COLO668 (cell line): ENCODE data around the gene KDM1A.
A peak's percentile ranks its signal among the peaks of the same experiment; 100 is the strongest.
"Not testable (repeated sequence)": the region's sequence is repeated elsewhere in the genome, so short reads cannot be mapped to it uniquely, and the experiment has no call there.

ENCODE experiments used
- DNase-seq: peaks from one replicate; lab custom pipeline; 2025; ENCODE audit not compliant: unreplicated experiment; lab: John Stamatoyannopoulos, UW

Gene KDM1A

GRCh38 chr1:23010025-23010424 lies 9.2 kb upstream of the KDM1A start:
- DNase-seq, result not testable (repeated sequence)

GRCh38 chr1:23013657-23014056 lies 5.6 kb upstream of the KDM1A start:
- DNase-seq, result peak; percentile 94

- DNase-seq, result no peak
Measured at GRCh38 chr1:23018661-23019093, 591 bp upstream of the KDM1A start.

- DNase-seq, result peak; percentile 72
Measured at GRCh38 chr1:23019863-23020625, 776 bp downstream of the KDM1A start.

GRCh38 chr1:23020706-23021405 lies 1.6 kb downstream of the KDM1A start:
- peak; percentile 25 for DNase-seq

GRCh38 chr1:23021834-23022233 lies 2.6 kb downstream of the KDM1A start:
- DNase-seq, result no peak

- no peak for DNase-seq
Measured at GRCh38 chr1:23023174-23023845, 4.0 kb downstream of the KDM1A start.

- no peak for DNase-seq
Measured at GRCh38 chr1:23026568-23026967, 7.3 kb downstream of the KDM1A start.

- DNase-seq, result no peak
Measured at GRCh38 chr1:23027352-23027907, 8.2 kb downstream of the KDM1A start.

GRCh38 chr1:23029337-23029736 lies 10.1 kb downstream of the KDM1A start:
- DNase-seq, result no peak

- no peak for DNase-seq
Measured at GRCh38 chr1:23035823-23036452, 16.7 kb downstream of the KDM1A start.

- no peak for DNase-seq
Measured at GRCh38 chr1:23037081-23037740, 17.9 kb downstream of the KDM1A start.

- no peak for DNase-seq
Measured at GRCh38 chr1:23039308-23039826, 20.1 kb downstream of the KDM1A start.

GRCh38 chr1:23040509-23040908 lies 21.2 kb downstream of the KDM1A start:
- DNase-seq, result no peak

- no peak for DNase-seq
Measured at GRCh38 chr1:23044035-23044434, 24.8 kb downstream of the KDM1A start.

- DNase-seq, result no peak
Measured at GRCh38 chr1:23050201-23050600, 30.9 kb downstream of the KDM1A start.

- no peak for DNase-seq
Measured at GRCh38 chr1:23051290-23051909, 32.1 kb downstream of the KDM1A start.

- no peak for DNase-seq
Measured at GRCh38 chr1:23057301-23057700, 38.0 kb downstream of the KDM1A start.

GRCh38 chr1:23062271-23062670 lies 43.0 kb downstream of the KDM1A start:
- no peak for DNase-seq

- DNase-seq, result no peak
Measured at GRCh38 chr1:23065385-23065784, 46.1 kb downstream of the KDM1A start.
